ENCODE data around the gene CEACAM16.

The CEACAM16 gene

GRCh38 chr19:44677019-44677811, 21.7 kb upstream of the CEACAM16 start (continued):
- TF ChIP-seq ZNF24 (tag by site-specific recombination; IDR thresholded peaks at IDR 0.05) (peak; percentile 31; the same call in 1 of the 2 replicates), PRDM1 (tag by site-specific recombination; IDR thresholded peaks at IDR 0.05) (peak; percentile 98), ZNF248 (tag by site-specific recombination; IDR thresholded peaks at IDR 0.05) (no peak), KLF7 (tag by site-specific recombination; IDR thresholded peaks at IDR 0.05; ENCODE audit: borderline replicate concordance) (no peak), ZNF580 (tag by site-specific recombination; IDR thresholded peaks at IDR 0.05) (no peak), ZNF843 (tag by site-specific recombination; IDR thresholded peaks at IDR 0.05) (no peak), ZNF121 (tag by site-specific recombination; IDR thresholded peaks at IDR 0.05) (no peak), ZNF391 (tag by site-specific recombination; IDR thresholded peaks at IDR 0.05; ENCODE audit: borderline replicate concordance, low read depth) (no peak), ZNF510 (tag by site-specific recombination; IDR thresholded peaks at IDR 0.05; ENCODE audit: insufficient replicate concordance) (no peak), ZNF626 (tag by site-specific recombination; IDR thresholded peaks at IDR 0.05) (no peak), PATZ1 (tag by site-specific recombination; IDR thresholded peaks at IDR 0.05) (no peak), ZBTB7A (tag by site-specific recombination; IDR thresholded peaks at IDR 0.05; ENCODE audit: low read depth) (no peak), KLF9 (tag by site-specific recombination; IDR thresholded peaks at IDR 0.05; ENCODE audit: low read depth) (no peak), ZNF155 (tag by site-specific recombination; IDR thresholded peaks at IDR 0.05) (no peak), ZNF362 (tag by site-specific recombination; IDR thresholded peaks at IDR 0.05) (no peak), GLI2 (tag by site-specific recombination; IDR thresholded peaks at IDR 0.05; ENCODE audit: borderline replicate concordance, low read depth) (no peak), ZNF544 (tag by site-specific recombination; IDR thresholded peaks at IDR 0.05) (no peak), ZNF398 (tag by site-specific recombination; IDR thresholded peaks at IDR 0.05) (0 out of 2 replicates have a peak, but pooled peaks have one; percentile 22), PBX3 (CRISPR knock-in tag; IDR thresholded peaks at IDR 0.05) (no peak), ZBTB20 (tag by site-specific recombination; IDR thresholded peaks at IDR 0.05) (no peak)
